WI38 (cell line): ENCODE data around the gene HAUS8.

ENCODE experiments used
- H3K4me3 ChIP-seq: 2 replicates; pipeline ENCODE4 v1.5.1; 2011; ENCODE audit warnings: low read depth, mild to moderate bottlenecking, control low read depth, low read length
- TF ChIP-seq, protein P1 (sequence below): IDR thresholded peaks from 2 replicates; pipeline ENCODE4 v1.5.1; 2012; ENCODE audit warnings: low read depth, mild to moderate bottlenecking, control low read depth, low read length

The HAUS8 gene

DNA sequence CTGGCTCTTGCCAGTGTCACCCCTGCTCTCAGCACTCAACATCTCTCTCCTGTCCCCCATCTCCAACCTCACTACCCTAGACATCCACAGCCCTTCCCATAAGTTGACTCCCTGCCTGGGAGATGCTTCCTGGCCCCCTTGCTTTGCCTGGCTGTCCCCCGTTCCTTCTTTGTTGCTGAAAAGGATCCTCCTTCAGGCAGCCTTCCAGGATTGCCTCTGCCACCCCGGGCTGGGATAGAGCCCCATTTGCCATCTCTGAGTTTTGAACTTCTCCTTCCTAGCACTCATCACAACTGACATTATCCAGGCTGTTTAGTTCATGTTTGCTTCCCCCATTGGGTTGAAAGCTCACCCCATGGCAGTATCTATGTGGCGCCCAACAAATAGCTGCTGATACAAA lies 68.7 kb downstream of the HAUS8 start:
- H3K4me3 ChIP-seq = no peak overlapping the region
- TF ChIP-seq, protein P1, sequence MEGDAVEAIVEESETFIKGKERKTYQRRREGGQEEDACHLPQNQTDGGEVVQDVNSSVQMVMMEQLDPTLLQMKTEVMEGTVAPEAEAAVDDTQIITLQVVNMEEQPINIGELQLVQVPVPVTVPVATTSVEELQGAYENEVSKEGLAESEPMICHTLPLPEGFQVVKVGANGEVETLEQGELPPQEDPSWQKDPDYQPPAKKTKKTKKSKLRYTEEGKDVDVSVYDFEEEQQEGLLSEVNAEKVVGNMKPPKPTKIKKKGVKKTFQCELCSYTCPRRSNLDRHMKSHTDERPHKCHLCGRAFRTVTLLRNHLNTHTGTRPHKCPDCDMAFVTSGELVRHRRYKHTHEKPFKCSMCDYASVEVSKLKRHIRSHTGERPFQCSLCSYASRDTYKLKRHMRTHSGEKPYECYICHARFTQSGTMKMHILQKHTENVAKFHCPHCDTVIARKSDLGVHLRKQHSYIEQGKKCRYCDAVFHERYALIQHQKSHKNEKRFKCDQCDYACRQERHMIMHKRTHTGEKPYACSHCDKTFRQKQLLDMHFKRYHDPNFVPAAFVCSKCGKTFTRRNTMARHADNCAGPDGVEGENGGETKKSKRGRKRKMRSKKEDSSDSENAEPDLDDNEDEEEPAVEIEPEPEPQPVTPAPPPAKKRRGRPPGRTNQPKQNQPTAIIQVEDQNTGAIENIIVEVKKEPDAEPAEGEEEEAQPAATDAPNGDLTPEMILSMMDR = no peak

DNA sequence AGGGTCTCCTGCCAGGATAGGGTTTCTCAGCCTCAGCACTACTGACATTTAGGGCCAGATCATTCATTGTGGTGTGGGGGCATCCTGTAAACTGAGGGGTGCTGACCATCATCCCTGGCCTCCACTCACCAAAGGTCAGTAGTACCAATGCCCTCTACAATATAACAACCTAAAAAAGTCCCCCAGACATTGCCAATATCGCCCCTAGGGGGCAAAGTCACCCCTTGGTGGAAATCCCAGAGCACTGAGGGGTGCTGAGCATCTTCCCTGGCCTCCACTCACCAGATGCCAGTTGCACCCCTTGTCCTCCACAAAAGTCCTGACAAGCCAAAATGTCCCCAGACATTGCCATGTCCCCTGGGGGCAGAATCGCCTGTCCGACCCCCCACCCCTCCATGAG lies 70.3 kb downstream of the HAUS8 start:
- TF ChIP-seq, protein P1 = no peak
- no peak overlapping the region for H3K4me3 ChIP-seq

DNA sequence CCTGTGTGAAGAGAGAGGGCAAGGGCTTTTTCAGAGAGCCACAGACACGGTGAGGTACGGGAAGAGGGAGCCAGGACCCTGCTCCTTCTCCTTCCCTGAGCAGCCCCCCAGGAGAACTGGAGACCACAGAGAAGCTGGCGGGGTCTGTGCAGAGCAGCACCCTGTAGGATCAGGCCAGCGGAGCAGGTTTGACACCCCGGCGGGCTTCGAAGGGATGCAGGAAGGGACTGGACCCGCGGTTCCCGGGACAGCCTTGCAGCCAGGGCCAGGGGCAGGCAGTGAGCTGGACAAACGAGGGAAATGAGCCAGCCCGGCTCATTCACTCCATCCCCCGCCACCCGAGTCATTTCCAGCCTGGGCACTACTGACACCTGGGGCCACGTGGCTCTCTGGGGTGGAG lies 70.9 kb downstream of the HAUS8 start:
- no peak overlapping the region for H3K4me3 ChIP-seq
- TF ChIP-seq, protein P1 = no peak

DNA sequence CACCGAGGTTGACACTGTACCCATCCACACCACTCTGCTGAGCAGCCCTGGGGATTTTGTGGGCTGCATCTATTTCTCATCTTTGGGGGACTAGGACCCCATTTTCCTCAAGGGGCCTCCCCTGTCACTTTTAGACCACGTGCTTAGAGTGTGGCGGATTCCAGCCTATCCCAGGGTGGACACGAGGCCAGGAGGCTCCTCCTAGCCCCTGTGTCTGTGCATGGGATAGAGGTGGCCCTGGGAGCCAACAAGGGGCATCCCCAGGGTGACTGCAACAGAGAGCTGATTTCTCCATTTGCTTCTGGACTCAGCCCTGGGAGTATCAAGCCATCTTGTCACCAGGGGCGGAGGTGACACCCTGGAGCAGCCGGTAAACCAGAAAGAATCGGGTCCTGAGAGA lies 72.8 kb downstream of the HAUS8 start:
- H3K4me3 ChIP-seq = no peak overlapping the region
- TF ChIP-seq, protein P1 = no peak

DNA sequence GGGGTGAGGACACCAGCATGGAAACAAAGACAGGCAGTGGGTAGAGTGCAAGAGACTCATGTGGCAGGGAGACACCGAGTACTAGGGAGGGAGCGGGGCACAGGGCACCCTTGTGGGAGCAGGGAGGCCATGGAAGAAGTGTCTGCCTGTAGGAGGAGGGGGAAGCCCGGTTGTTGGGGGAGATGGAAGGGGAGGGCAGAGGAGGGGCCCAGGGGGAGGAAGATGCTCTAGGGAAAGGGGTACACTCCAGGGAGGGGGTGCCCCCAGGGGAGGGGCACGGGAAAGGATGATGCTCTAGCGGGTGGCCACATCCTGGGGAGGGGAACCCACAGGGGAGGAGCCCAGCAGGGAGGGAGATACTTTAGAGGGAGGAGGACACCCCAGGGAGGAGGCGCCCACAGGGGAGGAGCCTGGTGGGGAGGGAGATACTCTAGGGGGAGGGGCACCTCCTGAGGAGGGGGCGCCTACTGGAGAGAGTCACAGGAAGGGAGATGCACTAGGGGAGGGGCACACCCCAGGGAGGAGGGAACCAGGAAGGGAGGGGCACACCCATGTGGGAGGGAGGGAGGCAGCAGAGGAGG lies 73.6 kb downstream of the HAUS8 start:
- TF ChIP-seq, protein P1 = no peak
- H3K4me3 ChIP-seq = no peak overlapping the region
